Liver (tissue), 9 donors: ENCODE measurements around the gene MTOR. TPM values are rescaled to one million over a fixed set of nuclear protein-coding genes. Genes with fewer than 3 reads are reported as not detected.

Experiments used
- DNase-seq: peaks from one replicate; pipeline ENCODE4 v3.0.0-alpha.2; 2017; ENCODE audit warnings: low spot score
- H3K27ac ChIP-seq, 2 donors: one replicate each; pipeline ENCODE4 v1.7.0; 2013; ENCODE audit warnings: inconsistent platforms in 2 of 2, low read length in 2 of 2, control low read depth in 1 of 2, low read depth in 1 of 2, mild to moderate bottlenecking in 1 of 2
- H3K27me3 ChIP-seq, 4 donors: one replicate each; pipeline versions ENCODE4 v1.6.1 to v1.7.0; 2013; ENCODE audit warnings: low read length in 3 of 4, inconsistent platforms in 1 of 4, mild to moderate bottlenecking in 1 of 4, moderate library complexity in 1 of 4; ENCODE audit not compliant: control insufficient read depth in 4 of 4, insufficient read depth in 4 of 4
- H3K36me3 ChIP-seq, 4 donors: one replicate each; pipeline versions ENCODE4 v1.6.1 to v1.7.0; 2013; ENCODE audit warnings: low read length in 3 of 4, mild to moderate bottlenecking in 3 of 4, low read depth in 1 of 4, moderate library complexity in 1 of 4; ENCODE audit not compliant: control insufficient read depth in 4 of 4, insufficient read depth in 3 of 4
- H3K4me1 ChIP-seq, 4 donors: one replicate each; pipeline versions ENCODE4 v1.6.1 to v1.7.0; 2013; ENCODE audit warnings: low read length in 3 of 4, mild to moderate bottlenecking in 3 of 4, moderate library complexity in 1 of 4; ENCODE audit not compliant: control insufficient read depth in 4 of 4, insufficient read depth in 4 of 4
- H3K4me3 ChIP-seq, 3 donors: one replicate each; pipeline versions ENCODE4 v1.6.1 to v1.7.0; 2013; ENCODE audit warnings: low read length in 3 of 3, control low read depth in 1 of 3, low read depth in 1 of 3, mild to moderate bottlenecking in 1 of 3
- H3K9ac ChIP-seq, 2 donors: one replicate each; pipeline ENCODE4 v1.7.0; 2013; ENCODE audit warnings: low read length in 2 of 2, mild to moderate bottlenecking in 2 of 2, moderate library complexity in 2 of 2, control low read depth in 1 of 2, low read depth in 1 of 2
- H3K9me3 ChIP-seq, 4 donors: one replicate each; pipeline versions ENCODE4 v1.6.1 to v1.7.0; 2013; ENCODE audit warnings: low read length in 3 of 4; ENCODE audit not compliant: control insufficient read depth in 4 of 4
- EGR1 ChIP-seq, 2 donors: IDR thresholded peaks; 2 replicates each; pipeline ENCODE4 v1.6.1; 2016 to 2018; ENCODE audit warnings: antibody characterized with exemption in 2 of 2, low read depth in 2 of 2
- FOXA1 ChIP-seq: IDR thresholded peaks from 2 replicates; pipeline ENCODE4 v1.6.1; 2016; ENCODE audit warnings: antibody characterized with exemption
- FOXA2 ChIP-seq: IDR thresholded peaks from 2 replicates; pipeline ENCODE4 v1.6.1; 2016; ENCODE audit warnings: antibody characterized with exemption
- GABPA ChIP-seq, 2 donors: IDR thresholded peaks in 1 of 2; conservative IDR thresholded peaks in 1 of 2; 2 replicates each; pipeline ENCODE4 v1.6.1; 2016; ENCODE audit warnings: antibody characterized with exemption in 2 of 2, mild to moderate bottlenecking in 1 of 2, moderate library complexity in 1 of 2
- HNF4A ChIP-seq, 2 donors: conservative IDR thresholded peaks; 2 replicates each; pipeline ENCODE4 v1.6.1; 2016; ENCODE audit warnings: antibody characterized with exemption in 2 of 2, mild to moderate bottlenecking in 2 of 2
- HNF4G ChIP-seq: IDR thresholded peaks from 2 replicates; pipeline ENCODE4 v1.6.1; 2016; ENCODE audit warnings: antibody characterized with exemption
- JUND ChIP-seq, 2 donors: IDR thresholded peaks; 2 replicates each; pipeline ENCODE4 v1.6.1; 2016; ENCODE audit warnings: antibody characterized with exemption in 2 of 2
- MAX ChIP-seq: IDR thresholded peaks from 2 replicates; pipeline ENCODE4 v1.6.1; 2016; ENCODE audit warnings: antibody characterized with exemption
- NR2F2 ChIP-seq: IDR thresholded peaks from 2 replicates; pipeline ENCODE4 v1.6.1; 2016; ENCODE audit warnings: antibody characterized with exemption
- RAD21 ChIP-seq, 2 donors: IDR thresholded peaks; 2 replicates each; pipeline ENCODE4 v1.6.1; 2016; ENCODE audit warnings: antibody characterized with exemption in 2 of 2, mild to moderate bottlenecking in 2 of 2
- REST ChIP-seq: IDR thresholded peaks from 2 replicates; pipeline ENCODE4 v1.6.1; 2016; ENCODE audit warnings: antibody characterized with exemption, mild to moderate bottlenecking
- RXRA ChIP-seq, 2 donors: IDR thresholded peaks; 2 replicates each; pipeline ENCODE4 v1.6.1; 2017 to 2018; ENCODE audit warnings: antibody characterized with exemption in 2 of 2, mild to moderate bottlenecking in 1 of 2
- SP1 ChIP-seq: IDR thresholded peaks from 2 replicates; pipeline ENCODE4 v1.6.1; 2018; ENCODE audit warnings: antibody characterized with exemption, mild to moderate bottlenecking
- TAF1 ChIP-seq: conservative IDR thresholded peaks from 2 replicates; pipeline ENCODE4 v1.6.1; 2016; ENCODE audit warnings: antibody characterized with exemption, mild to moderate bottlenecking
- YY1 ChIP-seq: IDR thresholded peaks from 2 replicates; pipeline ENCODE4 v1.6.1; 2016; ENCODE audit warnings: antibody characterized with exemption, mild to moderate bottlenecking
- WGBS: extraction: QIAGEN DNeasy Blood & Tissue Kit; methylation state at CpG from one replicate; pipeline ENCODE4 v1.1.7; 2013; 5-methylcytosine and 5-hydroxymethylcytosine counted together
- polyA plus RNA-seq, 2 donors: library from polyadenylated mRNA; stranded (reverse) in 1 of 2; unstranded in 1 of 2; fragments of 200-250 nt in 1 of 2; fragments of >200 nt in 1 of 2; fragmentation: Nextera tagmentation in 1 of 2; extraction: Ambion mirVana in 1 of 2; gene quantifications; one replicate each; pipeline versions ENCODE4 v1.2.1 to v1.2.3, GENCODE V29; 2013 to 2015
- total RNA-seq, 2 donors: library from RNA; depleted of rRNA; stranded (reverse); fragments of >200 nt; gene quantifications; one replicate each; pipeline ENCODE4 v1.2.3, GENCODE V29; 2014
- TF ChIP-seq, protein P1 (sequence below): IDR thresholded peaks from 2 replicates; pipeline ENCODE4 v1.6.1; 2016; ENCODE audit warnings: antibody characterized with exemption
- TF ChIP-seq, protein P2 (sequence below): fragments of 150-350 bp; IDR thresholded peaks from 2 replicates; pipeline ENCODE4 v1.5.1; 2017; ENCODE audit warnings: improper control_type of control experiment, low read depth, low read length; ENCODE audit not compliant: missing input control
- TF ChIP-seq, protein P3 (sequence below): IDR thresholded peaks from 2 replicates; pipeline ENCODE4 v1.6.1; 2016; ENCODE audit warnings: antibody characterized with exemption
- donor health status: healthy.
- donor health status: healthy.
- donor health status: healthy.
- donor health status: healthy.
- donor health status: healthy.

Gene MTOR
- total and polyA plus RNA-seq, 4 donors = 11.6 to 45.0 (median 19.9) TPM

GRCh38 chr1:11151114-11151513 lies 111.2 kb downstream of the MTOR start:
- TF ChIP-seq RAD21 (IDR thresholded peaks at IDR 0.05) = no peak
- no peak for TF ChIP-seq FOXA1
- no peak for TF ChIP-seq HNF4A (conservative IDR thresholded peaks at IDR 0.05)
- no peak for TF ChIP-seq YY1
- TF ChIP-seq, protein P1, sequence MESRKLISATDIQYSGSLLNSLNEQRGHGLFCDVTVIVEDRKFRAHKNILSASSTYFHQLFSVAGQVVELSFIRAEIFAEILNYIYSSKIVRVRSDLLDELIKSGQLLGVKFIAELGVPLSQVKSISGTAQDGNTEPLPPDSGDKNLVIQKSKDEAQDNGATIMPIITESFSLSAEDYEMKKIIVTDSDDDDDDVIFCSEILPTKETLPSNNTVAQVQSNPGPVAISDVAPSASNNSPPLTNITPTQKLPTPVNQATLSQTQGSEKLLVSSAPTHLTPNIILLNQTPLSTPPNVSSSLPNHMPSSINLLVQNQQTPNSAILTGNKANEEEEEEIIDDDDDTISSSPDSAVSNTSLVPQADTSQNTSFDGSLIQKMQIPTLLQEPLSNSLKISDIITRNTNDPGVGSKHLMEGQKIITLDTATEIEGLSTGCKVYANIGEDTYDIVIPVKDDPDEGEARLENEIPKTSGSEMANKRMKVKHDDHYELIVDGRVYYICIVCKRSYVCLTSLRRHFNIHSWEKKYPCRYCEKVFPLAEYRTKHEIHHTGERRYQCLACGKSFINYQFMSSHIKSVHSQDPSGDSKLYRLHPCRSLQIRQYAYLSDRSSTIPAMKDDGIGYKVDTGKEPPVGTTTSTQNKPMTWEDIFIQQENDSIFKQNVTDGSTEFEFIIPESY = no peak
- no peak for TF ChIP-seq GABPA (IDR thresholded peaks at IDR 0.05 in 1 of 2, conservative IDR thresholded peaks at IDR 0.05 in 1 of 2)
- no peak for TF ChIP-seq FOXA2
- no peak for TF ChIP-seq REST
- TF ChIP-seq RXRA (IDR thresholded peaks at IDR 0.05) = no peak
- TF ChIP-seq, protein P2, sequence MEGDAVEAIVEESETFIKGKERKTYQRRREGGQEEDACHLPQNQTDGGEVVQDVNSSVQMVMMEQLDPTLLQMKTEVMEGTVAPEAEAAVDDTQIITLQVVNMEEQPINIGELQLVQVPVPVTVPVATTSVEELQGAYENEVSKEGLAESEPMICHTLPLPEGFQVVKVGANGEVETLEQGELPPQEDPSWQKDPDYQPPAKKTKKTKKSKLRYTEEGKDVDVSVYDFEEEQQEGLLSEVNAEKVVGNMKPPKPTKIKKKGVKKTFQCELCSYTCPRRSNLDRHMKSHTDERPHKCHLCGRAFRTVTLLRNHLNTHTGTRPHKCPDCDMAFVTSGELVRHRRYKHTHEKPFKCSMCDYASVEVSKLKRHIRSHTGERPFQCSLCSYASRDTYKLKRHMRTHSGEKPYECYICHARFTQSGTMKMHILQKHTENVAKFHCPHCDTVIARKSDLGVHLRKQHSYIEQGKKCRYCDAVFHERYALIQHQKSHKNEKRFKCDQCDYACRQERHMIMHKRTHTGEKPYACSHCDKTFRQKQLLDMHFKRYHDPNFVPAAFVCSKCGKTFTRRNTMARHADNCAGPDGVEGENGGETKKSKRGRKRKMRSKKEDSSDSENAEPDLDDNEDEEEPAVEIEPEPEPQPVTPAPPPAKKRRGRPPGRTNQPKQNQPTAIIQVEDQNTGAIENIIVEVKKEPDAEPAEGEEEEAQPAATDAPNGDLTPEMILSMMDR = no peak
- no peak for TF ChIP-seq SP1
- no peak for TF ChIP-seq HNF4G
- peaks cover 3 to 17% (median 11%) of the 10 kb centered on the region in 4 donors for H3K36me3 ChIP-seq
- no peaks in the 10 kb centered on the region for H3K9me3 ChIP-seq
- no peak overlapping the region for H3K27ac ChIP-seq
- WGBS = 72% methylated on average over 5 of the region's 5 CpGs
- peaks cover 2 to 26% (median 25%) of the 10 kb centered on the region in 4 donors for H3K4me1 ChIP-seq
- no peak overlapping the region for H3K9ac ChIP-seq
- no peak for DNase-seq
- no peak overlapping the region for H3K4me3 ChIP-seq
- H3K27me3 ChIP-seq = no peaks in the 10 kb centered on the region

DNA sequence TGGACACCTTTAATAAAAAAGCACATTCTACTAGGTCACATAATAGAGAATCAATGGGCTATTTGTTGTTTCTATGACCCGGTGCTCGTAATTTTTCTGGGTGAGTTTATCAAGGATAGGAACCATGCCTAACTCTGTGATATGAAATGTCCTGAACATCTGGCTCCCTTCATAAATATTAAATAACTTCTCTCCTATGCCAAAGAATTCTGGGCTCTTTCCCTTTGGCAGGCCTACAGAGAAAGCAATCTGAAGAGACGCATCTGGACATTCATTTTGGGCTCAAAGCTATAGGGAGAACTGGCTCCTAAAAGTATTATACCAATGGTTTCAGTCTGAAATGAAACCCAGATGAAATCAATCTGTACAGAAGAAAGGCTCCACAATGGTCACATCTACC lies 112.0 kb downstream of the MTOR start:
- Histone ChIP-seq H3K9me3 (no peaks in the 10 kb centered on the region), H3K4me1 (peaks cover 2 to 26% (median 25%) of the 10 kb centered on the region in 4 donors), H3K27ac (no peak overlapping the region), H3K27me3 (no peaks in the 10 kb centered on the region), H3K4me3 (no peak overlapping the region), H3K9ac (no peak overlapping the region), H3K36me3 (peaks cover 3 to 18% (median 14%) of the 10 kb centered on the region in 4 donors)
- WGBS = 91% methylated on average over 3 of the region's 3 CpGs
- no peak for DNase-seq
- TF ChIP-seq GABPA (IDR thresholded peaks at IDR 0.05 in 1 of 2, conservative IDR thresholded peaks at IDR 0.05 in 1 of 2) (no peak), SP1 (no peak), EGR1 (IDR thresholded peaks at IDR 0.05; ENCODE audit: low read depth in 2 of 2) (no peak), RXRA (IDR thresholded peaks at IDR 0.05) (no peak), NR2F2 (no peak), REST (no peak), FOXA2 (no peak), RAD21 (IDR thresholded peaks at IDR 0.05) (no peak), JUND (IDR thresholded peaks at IDR 0.05) (no peak), HNF4G (no peak), YY1 (no peak), HNF4A (conservative IDR thresholded peaks at IDR 0.05) (no peak), MAX (no peak), TAF1 (no peak)
- TF ChIP-seq, protein P3, sequence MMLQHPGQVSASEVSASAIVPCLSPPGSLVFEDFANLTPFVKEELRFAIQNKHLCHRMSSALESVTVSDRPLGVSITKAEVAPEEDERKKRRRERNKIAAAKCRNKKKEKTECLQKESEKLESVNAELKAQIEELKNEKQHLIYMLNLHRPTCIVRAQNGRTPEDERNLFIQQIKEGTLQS = no peak
- TF ChIP-seq, protein P1 = no peak
